GM21576 (cell line): Measurements from ENCODE around the gene FLVCR2.

Source experiments
- ATAC-seq: cut with Tn5 transposase; IDR thresholded peaks from one replicate; pipeline ENCODE4 v1.9.1; 2021; ENCODE audit warnings: mild to moderate bottlenecking, moderate library complexity; ENCODE audit not compliant: unreplicated experiment

FLVCR2 gene

DNA sequence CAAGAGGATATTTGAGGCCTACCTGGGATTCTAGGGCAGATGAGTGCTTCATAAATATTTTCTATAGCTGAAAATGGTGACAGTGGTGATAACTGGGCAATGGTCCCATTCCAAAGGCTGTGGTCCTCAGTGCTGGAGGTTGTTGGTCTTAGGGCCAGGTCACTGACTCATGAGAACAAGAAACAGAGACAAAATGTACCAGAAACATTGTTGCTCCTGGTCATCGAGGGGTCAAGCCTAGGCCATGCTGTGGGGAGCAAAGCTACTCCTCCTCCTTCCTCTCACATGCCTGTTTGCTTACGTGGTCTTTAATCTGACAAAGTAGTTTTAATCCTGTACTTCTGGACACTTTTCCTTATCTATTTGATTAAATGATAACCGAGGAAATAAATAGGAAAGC is 48.4 kb downstream of the FLVCR2 start:
- no peak for ATAC-seq

DNA sequence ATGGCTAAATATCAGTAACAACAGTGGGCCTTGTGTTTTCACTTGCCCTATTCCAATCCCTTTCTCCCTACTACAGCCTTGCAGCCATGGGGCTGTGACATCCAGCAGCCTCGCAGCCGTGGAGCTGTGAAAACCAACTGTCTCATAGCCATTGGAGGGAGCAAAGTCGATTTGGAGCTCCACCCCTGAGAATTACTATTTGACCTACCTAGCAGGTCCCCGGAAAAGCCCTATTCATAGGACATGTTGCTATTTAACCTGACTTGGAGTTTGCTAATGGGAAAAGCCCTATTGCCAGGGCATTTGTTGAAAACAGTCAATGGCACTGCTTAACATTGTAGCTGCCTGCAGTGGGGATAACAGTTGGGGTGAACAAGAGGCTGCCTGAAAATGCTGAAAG is 49.0 kb downstream of the FLVCR2 start:
- ATAC-seq: no peak

DNA sequence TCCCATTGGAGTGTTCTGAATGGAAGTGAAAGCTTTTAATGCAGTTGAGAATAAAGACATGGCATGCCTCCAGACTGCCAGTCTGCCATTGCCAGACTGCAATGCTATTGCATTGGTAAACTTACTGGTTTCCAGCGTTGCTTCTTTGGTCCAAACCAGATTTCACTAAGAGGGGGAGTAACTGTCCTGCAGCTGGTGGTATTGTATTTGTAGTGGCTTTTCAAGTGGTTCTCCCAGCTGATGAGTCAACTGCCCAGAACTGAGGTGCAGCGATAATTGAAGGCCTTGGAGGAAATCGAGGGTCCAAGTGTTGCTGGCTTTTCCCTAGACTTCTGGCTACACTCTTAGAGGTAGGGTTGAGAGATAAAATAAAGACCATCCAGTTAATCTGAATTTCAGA is 50.4 kb downstream of the FLVCR2 start:
- ATAC-seq: no peak

DNA sequence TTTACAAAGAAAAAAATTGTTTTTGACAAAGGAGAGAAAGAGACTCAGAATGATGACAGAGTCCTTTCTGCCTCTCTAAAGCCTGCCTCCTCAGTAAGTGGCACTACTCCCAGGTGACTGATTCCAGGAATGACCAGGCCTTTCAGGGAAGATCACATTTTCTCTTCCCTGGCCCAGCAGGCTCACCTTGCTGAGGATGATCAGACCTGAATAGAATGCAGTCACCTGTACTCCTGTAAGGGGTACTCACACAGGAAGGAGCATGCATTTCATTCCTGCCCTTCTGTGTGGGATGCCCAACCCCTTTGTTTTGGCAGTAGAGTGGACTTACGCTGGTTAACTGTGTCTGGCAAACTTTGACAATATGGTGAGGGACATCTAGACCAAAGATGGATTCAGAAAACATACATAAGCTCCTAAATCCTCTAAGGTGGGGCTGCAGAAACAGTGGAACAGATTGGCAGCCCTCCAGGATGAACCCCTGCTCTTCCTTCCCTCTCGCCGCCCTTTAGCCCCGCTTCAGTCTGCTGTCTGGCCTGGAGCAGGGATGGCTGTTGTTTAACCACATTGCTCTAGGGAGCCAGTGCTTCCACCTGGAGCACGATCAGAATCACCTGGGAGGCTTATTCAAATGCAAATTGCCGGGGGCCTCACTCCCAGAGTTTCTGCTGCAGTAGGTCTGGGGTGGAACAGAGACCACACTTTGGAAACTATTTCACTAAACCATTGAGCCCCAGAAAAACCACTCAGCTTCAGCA is 52.5 kb downstream of the FLVCR2 start:
- no peak for ATAC-seq

DNA sequence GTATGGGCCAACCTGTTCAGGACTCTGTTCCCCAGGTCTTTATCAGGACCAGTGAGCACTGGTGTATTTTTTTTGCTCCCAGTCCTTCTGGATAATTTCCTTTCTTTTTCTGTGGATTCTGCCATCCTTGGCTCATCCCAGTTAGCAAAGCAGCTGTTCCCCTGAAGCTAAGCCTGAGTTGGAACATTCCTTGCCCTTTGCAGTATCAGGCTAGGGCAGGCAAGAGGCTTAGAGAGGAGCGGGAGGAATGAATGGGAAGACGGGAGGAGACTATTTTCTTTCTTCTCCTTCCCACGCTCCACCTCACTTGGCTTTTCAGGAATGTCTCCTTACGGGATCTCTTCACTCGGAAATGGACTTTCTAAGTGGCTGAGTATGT is 53.0 kb downstream of the FLVCR2 start:
- no peak for ATAC-seq

DNA sequence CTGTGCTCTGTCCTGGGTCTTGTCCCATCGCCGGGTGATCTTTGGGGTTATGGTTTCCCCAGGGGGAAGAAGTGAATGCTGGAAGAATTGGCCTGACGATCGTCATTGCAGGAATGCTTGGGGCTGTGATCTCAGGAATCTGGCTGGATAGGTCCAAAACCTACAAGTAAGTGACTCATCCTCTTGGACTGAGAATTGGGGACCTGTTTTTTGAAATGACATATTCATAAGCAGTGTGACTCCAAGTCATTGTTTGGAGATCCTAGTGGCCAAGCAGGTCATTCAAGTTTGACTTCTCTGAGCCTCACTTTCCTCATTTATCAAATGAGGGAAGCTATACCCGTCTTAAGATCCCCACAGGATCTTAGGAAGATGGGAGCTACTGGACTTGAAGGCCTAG is 56.4 kb downstream of the FLVCR2 start:
- no peak for ATAC-seq

DNA sequence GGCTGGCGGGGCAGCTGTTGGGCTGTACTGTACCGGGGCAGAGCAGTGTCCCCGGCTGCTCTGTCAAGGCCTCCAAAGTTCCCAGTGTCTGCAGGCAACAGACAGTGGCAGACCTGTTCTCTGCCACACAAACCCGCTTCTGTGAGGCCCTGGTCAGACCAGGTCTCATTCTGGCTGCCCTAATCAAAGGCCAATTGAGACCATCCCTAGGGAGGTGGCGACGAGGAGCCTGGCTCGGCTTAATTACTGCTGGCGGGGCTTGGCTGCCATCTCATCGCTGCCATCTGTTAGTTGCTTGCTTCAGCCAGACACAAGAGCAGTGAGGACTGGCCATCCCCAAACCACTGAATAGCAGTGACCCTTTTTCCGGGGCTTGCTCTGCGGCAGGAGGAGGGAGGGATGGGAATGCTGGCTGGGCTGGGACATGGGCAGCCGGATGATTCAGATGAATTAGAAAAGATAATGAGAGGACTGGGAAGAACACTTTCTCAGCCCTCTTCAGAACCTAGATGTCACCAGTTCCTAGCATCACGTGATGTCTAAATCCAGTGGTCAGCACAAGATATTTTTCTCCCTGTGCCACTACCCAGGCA is 57.8 kb downstream of the FLVCR2 start:
- ATAC-seq: no peak

DNA sequence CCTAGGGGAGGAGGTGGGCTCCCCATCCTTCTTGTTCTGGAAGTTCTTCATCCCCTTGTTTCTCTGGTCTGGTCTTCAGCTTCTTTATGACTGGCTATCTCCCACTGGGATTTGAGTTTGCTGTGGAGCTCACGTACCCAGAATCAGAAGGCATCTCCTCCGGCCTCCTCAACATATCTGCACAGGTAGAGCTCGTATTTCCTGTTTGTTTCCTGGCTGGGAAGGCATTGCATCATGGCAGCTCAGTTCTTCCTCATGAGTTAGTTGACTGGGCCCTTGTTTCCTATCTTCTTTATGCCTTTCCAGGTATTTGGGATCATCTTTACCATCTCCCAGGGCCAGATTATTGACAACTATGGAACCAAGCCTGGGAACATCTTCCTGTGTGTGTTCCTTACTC is 62.5 kb downstream of the FLVCR2 start:
- ATAC-seq: no peak

DNA sequence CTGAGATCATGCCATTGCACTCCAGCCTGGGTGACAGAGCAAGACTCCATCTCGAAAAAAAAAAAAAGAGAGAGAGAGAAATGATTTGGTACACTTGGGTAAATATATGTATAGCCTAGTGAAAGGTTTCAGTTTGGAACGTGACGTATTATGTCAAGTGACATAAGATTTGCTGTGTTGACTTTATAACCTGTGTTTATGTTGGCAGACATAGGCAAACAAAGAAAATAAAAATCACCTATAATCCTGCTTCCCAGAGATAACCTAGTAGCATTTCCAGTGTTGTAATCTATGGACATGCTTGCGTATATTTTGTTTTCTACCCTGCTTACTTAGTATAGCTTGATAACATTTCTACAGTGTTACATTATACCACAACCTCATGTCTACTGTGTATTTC is 65.6 kb downstream of the FLVCR2 start:
- ATAC-seq: no peak

DNA sequence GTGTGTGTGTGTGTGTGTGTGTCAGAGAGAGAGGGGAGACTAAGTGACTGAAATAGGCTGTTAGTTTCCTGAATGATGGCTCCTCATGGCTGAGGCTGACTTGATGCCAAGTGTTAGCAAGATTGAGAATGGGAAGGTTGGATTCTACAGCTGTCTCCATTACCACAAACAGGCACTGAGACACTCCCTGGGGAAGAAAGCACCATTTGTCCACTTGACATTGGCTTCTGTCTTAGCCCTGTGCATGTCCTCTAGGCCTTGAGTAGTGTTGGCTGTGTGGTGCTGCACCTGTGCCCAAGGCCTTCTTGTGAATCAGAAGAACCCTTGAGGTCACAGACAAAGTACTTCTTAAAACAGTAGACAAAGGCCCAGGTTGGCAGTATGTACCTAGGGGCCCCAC is 66.6 kb downstream of the FLVCR2 start:
- no peak for ATAC-seq

DNA sequence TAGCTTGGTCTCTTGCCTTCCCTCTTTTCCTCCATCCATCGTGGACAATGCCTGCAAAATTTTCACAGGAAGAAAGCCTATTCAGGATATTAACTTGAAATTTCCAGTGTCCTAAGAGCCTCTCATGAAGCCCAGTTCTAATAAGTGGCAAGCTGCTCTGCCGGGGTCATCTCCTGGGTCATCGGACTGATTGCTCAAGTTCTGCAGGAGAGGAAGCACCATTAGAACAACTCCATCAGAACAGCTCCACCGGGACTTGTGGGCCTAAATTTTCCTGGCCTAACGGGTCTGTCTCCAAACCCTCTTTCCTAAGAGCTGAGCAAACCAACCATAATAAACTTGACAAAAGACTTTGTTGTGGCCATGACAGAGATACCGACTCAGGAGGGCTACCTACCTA is 68.3 kb downstream of the FLVCR2 start:
- no peak for ATAC-seq

DNA sequence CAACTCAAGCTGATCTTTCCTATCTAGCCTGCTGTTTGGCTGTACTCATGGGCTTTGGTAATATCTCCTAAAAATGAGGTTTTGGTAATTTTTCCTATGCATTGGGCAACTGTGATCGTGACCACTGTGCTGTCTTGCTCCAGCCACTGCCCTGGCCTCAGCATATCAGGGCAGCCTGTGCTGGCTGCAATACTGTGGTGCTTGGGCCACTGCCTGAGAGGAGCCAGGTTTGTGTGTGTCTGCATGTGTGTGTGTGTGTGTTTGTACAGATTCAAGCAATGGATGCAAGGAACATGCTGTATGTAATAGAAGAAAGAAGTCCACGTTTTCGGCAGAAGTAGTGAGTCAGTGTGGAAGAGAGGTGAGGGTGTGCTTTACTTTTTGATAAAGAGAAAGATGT is 69.2 kb downstream of the FLVCR2 start:
- no peak for ATAC-seq

DNA sequence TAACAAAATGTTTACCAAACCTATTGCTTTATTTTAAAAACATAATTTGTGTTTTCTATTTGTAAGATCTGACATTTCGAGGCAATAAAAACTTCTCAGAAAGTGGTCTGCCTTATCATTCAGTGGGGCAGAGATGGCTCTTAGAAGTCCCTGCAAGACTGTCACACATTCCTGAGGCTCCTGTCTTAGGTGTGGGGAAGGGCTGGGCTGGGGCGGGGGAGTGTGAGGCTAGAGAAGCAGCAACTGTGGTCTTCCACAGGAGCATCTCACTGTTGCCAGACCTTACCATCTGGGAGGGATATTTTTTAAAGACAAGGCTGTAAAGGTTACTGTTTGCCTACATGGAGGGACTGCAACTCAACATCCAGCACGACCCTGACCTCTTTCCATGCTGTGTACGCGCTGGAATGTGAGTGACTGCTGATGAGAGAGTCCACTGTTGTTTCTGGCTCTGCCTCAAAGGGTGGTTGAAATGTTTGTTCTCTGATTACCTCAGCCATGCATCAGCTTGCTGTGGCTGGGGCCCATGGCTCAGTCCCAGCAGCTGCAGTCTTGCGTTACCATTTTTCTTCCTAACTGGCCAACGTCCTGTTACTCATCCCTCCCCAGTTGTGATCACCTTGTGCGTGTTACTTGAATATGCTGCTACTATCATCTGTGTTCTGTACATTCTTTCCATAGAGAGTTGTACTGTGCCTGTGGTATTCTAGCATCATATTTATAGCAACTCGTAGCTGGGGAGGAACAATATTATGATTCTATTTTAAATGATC is 69.8 kb downstream of the FLVCR2 start:
- no peak for ATAC-seq

DNA sequence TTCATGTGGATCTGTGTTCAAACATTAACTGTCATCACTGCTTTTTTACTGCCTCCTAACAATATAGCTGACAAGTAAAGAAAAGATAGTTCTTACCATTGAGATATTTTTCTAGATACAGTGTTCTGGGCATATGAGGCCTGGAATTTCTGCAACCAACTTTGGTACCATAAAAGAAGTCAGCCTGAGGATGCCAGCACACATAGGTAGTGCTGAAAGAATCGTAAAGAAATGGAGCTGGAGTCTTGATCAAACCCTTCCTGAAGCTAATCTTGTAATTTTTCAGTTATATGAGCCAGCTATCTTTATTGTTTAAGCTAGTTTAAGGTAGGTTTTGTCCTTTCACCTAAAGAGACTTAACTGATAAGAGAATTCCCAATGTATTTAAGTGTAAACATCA is 70.9 kb downstream of the FLVCR2 start:
- ATAC-seq: no peak

DNA sequence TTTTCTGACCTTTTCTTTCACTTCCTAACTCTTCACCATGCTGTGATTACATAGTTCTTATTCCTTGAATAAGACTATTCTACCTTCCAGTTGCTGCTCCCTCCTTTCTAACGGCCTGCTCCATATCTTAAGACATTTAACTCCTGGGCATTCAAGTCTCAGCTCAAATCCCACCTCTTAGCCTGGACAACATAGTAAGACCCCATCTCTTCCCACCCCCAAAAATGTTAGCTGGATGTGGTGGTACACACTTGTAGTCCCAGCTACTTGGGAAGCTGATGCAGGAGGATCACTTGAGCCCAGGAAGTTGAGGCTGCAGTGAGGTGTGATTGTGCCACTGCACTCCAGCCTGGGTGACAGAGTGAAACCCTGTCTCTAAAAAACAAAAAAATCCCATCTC is 71.4 kb downstream of the FLVCR2 start:
- ATAC-seq: no peak

DNA sequence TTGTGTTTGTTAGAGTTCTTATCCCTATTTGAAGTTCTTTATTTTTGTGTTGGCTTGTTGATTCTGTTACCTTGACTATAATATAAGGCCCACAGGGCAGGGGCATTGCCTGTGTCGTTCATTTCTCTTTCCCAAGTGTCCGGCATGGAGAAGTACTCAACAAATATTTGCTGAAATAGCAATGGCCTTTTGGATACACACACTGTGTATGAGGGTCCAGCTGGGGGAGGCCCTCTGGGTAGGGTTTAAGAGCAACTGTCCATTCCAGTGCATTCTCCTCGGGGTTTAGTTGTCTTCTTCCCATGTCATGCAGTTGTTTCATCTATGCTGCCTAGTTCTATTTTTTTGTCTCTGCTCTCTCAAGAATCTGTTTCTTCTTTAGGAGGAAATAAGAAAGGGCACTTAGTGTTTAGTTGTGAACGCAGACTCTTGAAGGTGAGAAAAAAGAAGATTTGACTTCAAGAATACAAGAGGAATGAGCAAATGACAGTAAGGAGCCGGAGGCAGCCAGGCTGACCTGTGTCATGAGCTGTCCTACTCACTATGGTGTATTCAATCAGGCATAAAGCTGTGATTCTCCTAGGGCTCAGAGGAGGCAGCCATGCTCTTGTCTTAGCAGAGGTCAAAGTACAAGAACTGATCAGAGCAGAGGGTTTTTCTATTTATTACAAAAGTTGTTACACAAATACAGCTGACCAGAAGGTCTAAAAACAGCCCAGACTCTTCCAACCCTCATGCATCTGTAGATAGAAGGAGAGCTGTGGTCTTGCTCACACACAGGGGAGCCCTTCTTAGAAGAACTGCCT is 72.0 kb downstream of the FLVCR2 start:
- no peak for ATAC-seq

DNA sequence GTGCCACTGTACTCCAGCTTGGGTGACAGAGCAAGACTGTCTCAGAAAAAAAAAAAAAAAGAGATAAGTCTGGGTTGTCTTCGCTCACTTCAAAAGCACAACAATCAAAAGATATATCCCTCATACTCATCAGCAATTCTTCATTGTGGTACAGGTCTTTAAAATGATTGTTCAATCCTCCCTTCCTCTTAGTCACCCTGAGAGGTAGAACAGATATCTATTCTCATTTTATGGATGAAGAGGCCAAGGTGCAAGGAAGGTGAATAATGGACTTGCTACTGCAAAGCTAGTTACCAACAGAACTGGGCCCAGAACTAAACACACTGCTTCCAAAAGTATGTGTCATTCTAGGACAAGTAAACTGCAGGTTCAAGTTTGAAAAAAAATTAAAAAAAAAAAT is 75.1 kb downstream of the FLVCR2 start:
- no peak for ATAC-seq

DNA sequence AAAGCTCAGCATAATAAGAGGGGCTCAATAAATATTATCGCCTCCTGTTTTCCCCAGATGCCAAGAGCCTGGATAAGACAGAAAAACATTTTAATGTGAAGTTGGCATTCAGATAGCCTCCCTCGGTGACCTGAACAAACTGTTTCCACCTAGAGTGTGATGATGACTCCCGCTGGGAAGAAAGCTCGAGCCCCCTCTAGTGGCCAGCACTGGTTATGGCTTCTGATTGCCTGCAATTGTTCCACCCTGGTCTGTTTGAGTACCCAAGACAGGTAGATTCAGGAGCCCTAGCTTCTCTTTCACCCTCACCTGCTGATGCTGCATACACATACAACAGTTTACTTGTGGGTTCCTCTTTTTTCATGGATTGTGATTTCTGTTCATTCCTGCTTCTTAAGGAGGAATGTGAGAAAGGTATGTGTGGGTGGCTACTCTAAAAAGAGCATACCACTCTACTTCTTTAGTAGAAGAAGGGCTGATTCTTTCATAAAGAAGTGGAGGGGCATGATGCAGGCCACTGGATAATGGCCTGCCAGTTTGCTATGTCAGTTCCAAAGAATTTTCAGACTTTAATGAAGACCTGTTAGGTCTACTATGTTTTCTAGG is 75.8 kb downstream of the FLVCR2 start:
- no peak for ATAC-seq

DNA sequence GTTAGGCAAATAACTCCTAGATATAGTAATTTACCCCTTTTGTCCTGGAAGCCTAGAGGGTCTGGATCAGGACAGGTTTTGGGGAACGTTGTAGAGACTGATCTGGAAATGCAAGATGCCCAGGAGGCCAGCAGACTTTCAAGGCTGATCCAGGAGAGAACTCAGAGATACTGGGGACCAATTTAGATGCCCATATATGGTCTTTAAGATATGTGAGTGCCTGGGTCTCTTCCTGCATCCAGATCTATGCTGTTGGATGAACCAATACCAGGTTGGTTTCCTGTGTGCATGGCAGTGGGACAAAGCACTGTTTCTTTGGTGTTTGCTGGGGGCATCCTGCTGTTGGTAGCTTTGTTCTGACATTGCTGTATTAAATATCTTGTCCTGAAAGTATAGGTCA is 76.8 kb downstream of the FLVCR2 start:
- ATAC-seq: no peak

DNA sequence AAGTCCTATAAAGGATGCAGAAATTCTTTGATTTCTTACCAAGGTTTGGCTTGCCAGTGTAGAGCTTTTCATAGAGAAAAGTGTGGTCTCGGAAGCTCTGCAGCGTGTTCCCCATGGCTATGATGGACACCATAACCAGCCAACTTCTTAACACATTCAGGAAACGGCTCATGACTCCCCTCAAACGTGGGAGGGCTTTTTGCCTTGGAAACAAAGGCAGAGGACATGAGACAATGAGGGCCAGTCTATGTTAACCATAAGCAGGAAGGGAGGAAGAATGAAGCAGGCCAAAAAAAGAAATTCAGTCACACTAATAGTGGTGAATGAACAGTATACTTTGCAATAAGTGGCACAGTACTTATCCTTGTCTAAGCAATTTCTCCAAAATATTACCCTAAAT is 78.9 kb downstream of the FLVCR2 start:
- no peak for ATAC-seq

DNA sequence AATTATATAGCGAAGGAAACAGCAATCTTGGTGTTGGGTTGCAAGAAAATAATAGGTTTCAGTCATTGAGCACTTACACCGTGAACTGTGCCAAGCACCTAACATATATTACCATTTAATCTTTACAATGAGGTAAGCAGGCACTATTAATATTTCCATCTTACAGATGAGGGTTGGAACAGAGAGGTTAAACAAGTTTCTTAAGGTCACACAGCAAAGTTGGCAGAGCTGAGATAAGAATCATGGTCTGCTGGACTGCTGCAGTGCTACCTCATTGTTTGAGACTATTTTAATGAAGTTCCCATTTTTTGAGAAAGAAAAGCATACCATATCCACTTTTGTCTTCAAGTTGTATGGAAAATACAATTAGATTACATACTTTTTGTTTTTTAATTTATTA is 80.5 kb downstream of the FLVCR2 start:
- no peak for ATAC-seq
